Skin of body (tissue), 2 donors: ENCODE results near the gene SYT2. TPM values are rescaled to one million over a fixed set of nuclear protein-coding genes. Genes with fewer than 3 reads are reported as not detected.
"Not testable (repeated sequence)": the region's sequence is repeated elsewhere in the genome, so short reads cannot be mapped to it uniquely, and the experiment has no call there.

ENCODE experiments used
- DNase-seq: peaks from one replicate; lab custom pipeline; 2025; lab: John Stamatoyannopoulos, UW
- total RNA-seq: library from RNA; depleted of rRNA; stranded (reverse); fragments of >200 nt; gene quantifications from one replicate; pipeline ENCODE4 v1.2.3, GENCODE V29; 2014

The SYT2 gene
- total RNA-seq, result 0.10 TPM

GRCh38 chr1:202710070-202711045, at the start of gene SYT2:
Gene SYT2, minus strand, starts transcription at chr1:202710454. Its CDS starts 104,682 bp downstream, at chr1:202605772.
- no peak for DNase-seq

GRCh38 chr1:202756391-202756790, 46.1 kb upstream of the SYT2 start:
- peak; percentile 61 for DNase-seq

GRCh38 chr1:202754293-202754692, 44.0 kb upstream of the SYT2 start:
- no peak for DNase-seq

- DNase-seq, result no peak
These were observed 42.5 kb upstream of the SYT2 start for GRCh38 chr1:202752774-202753173.

GRCh38 chr1:202750761-202751160, 40.5 kb upstream of the SYT2 start:
- DNase-seq, result no peak

GRCh38 chr1:202750024-202750423, 39.8 kb upstream of the SYT2 start:
- no peak for DNase-seq

- DNase-seq, result no peak
These were observed 35.2 kb upstream of the SYT2 start for GRCh38 chr1:202745323-202745888.

- not testable (repeated sequence) for DNase-seq
These were observed 34.5 kb upstream of the SYT2 start for GRCh38 chr1:202744770-202745169.

GRCh38 chr1:202742496-202742895, 32.2 kb upstream of the SYT2 start:
- no peak for DNase-seq

GRCh38 chr1:202733251-202733650, 23.0 kb upstream of the SYT2 start:
- DNase-seq, result no peak

GRCh38 chr1:202728951-202729350, 18.7 kb upstream of the SYT2 start:
- DNase-seq, result no peak

GRCh38 chr1:202725526-202725925, 15.3 kb upstream of the SYT2 start:
- no peak for DNase-seq

- no peak for DNase-seq
These were observed 13.5 kb upstream of the SYT2 start for GRCh38 chr1:202723708-202724107.

GRCh38 chr1:202723046-202723445, 12.8 kb upstream of the SYT2 start:
- not testable (repeated sequence) for DNase-seq

GRCh38 chr1:202716654-202717053, 6.4 kb upstream of the SYT2 start:
- no peak for DNase-seq

GRCh38 chr1:202714202-202714601, 3.9 kb upstream of the SYT2 start:
- DNase-seq, result not testable (repeated sequence)

- no peak for DNase-seq
These were observed 2.9 kb upstream of the SYT2 start for GRCh38 chr1:202713110-202713509.

GRCh38 chr1:202711949-202712635, 1.8 kb upstream of the SYT2 start:
- no peak for DNase-seq

- no peak for DNase-seq
These were observed 795 bp downstream of the SYT2 start for GRCh38 chr1:202709276-202710041.

GRCh38 chr1:202708456-202709275, 1.6 kb downstream of the SYT2 start:
- no peak for DNase-seq
